Suprapubic skin (tissue), 3 donors: Measurements from ENCODE around the gene ZCCHC3.
A peak's percentile ranks its signal among the peaks of the same experiment; 100 is the strongest.

Experiments
- POLR2A ChIP-seq, 2 donors: fragments of 450-650 bp; IDR thresholded peaks; one replicate each; pipeline ENCODE4 v1.6.1; 2017; ENCODE audit warnings: antibody characterized with exemption in 2 of 2, mild to moderate bottlenecking in 2 of 2, moderate library complexity in 2 of 2
- TF ChIP-seq, protein P1 (sequence below), 2 donors: fragments of 200-600 bp in 1 of 2; fragments of 450-650 bp in 1 of 2; sonication (generic) in 1 of 2; IDR thresholded peaks; one replicate each; pipeline ENCODE4 v1.5.1; 2016 to 2019; ENCODE audit warnings: antibody characterized with exemption in 2 of 2, mild to moderate bottlenecking in 1 of 2, moderate library complexity in 1 of 2

DNA sequence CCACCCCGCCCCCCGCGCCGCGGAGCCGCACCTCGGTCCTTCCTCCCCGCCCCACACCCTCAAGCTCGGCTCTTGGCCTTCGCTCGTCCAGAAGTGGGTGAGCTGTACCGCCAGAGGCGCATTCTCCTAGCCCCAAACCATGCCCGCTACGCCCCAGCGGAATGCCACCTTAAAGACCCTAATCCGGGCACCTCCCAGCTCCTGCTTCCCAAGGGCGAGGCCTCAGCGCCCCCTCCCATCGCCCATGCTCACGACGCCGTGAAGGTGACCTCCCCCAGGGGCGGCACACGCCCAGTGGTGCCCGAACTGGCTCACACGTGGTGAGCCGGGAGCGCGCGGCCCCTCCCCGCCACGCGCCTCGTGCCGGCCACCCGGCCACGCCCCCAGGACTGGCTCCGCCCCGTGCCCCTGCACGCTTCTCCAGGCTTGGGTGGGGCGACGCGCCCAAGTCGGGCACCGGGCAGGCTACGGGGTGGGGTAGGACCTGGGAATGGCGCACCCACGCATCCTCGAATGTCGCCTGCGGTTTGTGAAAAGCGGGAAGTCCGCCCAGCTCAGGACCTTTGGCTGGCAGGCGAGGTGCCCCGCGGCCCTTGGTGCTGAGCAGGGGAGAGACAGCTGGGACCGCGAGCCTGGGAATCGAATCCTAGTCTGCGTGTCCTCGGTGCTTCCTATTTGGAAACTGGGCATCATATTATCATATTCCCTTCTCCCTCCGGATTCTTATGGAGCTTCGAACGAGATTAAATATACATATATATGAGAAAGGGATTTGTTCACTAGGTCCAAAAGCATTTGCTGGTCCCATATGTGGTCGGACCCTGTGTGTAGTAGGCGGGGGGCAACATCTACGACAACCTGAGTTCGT lies 27.0 kb downstream of the ZCCHC3 start:
- TF ChIP-seq, protein P1, sequence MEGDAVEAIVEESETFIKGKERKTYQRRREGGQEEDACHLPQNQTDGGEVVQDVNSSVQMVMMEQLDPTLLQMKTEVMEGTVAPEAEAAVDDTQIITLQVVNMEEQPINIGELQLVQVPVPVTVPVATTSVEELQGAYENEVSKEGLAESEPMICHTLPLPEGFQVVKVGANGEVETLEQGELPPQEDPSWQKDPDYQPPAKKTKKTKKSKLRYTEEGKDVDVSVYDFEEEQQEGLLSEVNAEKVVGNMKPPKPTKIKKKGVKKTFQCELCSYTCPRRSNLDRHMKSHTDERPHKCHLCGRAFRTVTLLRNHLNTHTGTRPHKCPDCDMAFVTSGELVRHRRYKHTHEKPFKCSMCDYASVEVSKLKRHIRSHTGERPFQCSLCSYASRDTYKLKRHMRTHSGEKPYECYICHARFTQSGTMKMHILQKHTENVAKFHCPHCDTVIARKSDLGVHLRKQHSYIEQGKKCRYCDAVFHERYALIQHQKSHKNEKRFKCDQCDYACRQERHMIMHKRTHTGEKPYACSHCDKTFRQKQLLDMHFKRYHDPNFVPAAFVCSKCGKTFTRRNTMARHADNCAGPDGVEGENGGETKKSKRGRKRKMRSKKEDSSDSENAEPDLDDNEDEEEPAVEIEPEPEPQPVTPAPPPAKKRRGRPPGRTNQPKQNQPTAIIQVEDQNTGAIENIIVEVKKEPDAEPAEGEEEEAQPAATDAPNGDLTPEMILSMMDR (IDR thresholded peaks at IDR 0.05), result peak in 1 of 2 donors; percentile 24
- TF ChIP-seq POLR2A (IDR thresholded peaks at IDR 0.05), result peak in 1 of 2 donors; percentile 15
